ENCODE measurements around the gene MTCL1. TPM values are rescaled to one million over a fixed set of nuclear protein-coding genes. Genes with fewer than 3 reads are reported as not detected.

The MTCL1 gene
- total and polyA plus RNA-seq, 5 donors from 2014 or later = 0.20 TPM; not detected in 4

DNA sequence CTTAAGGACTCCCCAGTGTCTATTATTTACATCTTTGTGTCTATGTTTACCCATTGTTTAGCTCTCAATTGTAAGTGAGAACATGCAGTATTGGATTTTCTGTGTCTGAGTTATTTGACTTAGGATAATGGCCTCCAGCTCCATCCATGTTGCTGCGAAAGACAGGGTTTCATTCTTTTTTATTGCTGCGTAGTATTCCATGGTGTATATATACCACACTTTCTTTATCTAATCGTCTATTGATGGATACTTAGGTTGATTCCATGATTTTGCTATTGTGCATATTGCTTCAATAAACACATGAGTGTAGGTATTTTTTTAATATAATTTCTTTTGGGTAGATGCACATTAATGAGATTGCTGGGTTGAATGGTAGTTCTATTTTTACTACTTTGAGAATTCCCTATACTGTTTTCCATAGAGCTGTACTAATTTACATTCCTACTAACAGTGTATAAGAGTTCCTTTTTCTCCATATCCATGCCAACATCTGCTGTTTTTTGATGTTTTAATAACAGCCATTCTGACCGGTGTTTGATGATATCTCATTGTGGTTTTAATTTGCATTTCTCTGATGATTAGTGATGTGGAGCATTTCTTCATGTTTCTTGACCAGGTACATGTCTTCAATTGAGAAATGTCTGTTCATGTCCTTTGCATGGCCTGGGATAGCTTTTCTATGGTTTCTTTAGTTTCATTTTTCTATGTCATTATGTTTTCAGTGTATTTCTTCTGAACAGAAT is 21.8 kb downstream of the MTCL1 start:
- Histone ChIP-seq H3K36me3 (ENCODE audit: control insufficient read depth, insufficient read depth, low read length) (no peaks in the 10 kb centered on the region), H3K9me3 (ENCODE audit: control insufficient read depth in 2 of 2, low read length in 2 of 2) (no peaks in the 10 kb centered on the region), H3K4me3 (ENCODE audit: low read depth, low read length) (no peak overlapping the region), H3K27ac (ENCODE audit: insufficient read depth, low read length, poor library complexity, severe bottlenecking) (no peak overlapping the region), H3K4me1 (ENCODE audit: control insufficient read depth, insufficient read depth, low read length, poor library complexity, severe bottlenecking) (no peaks in the 10 kb centered on the region), H3K27me3 (ENCODE audit: control insufficient read depth, insufficient read depth, low read length) (no peaks in the 10 kb centered on the region)
- Mint-ChIP-seq H3K27ac (no peak overlapping the region), H3K4me3 (no peak overlapping the region), H3K27me3 (peaks cover 10% of the 10 kb centered on the region), H3K9me3 (peaks cover 0 to 2% (median 0%) of the 10 kb centered on the region in 7 donors), H3K4me1 (peaks cover 0 to 2% (median 0%) of the 10 kb centered on the region in 4 donors), H3K36me3 (no peaks in the 10 kb centered on the region)
- DNase-seq = no peak
- no peak for ATAC-seq (ENCODE audit: low read depth in 2 of 2)

GRCh38 chr18:8730080-8730827 is 24.9 kb downstream of the MTCL1 start:
- Mint-ChIP-seq H3K36me3 (no peaks in the 10 kb centered on the region), H3K9me3 (peaks cover 0 to 2% (median 0%) of the 10 kb centered on the region in 7 donors), H3K4me1 (peaks cover 0 to 2% (median 0%) of the 10 kb centered on the region in 4 donors), H3K4me3 (no peak overlapping the region), H3K27me3 (peaks cover 21% of the 10 kb centered on the region), H3K27ac (no peak overlapping the region)
- no peaks in the 10 kb centered on the region for H3K4me1 ChIP-seq (ENCODE audit: control insufficient read depth, insufficient read depth, low read length, poor library complexity, severe bottlenecking)
- H3K27me3 ChIP-seq (ENCODE audit: control insufficient read depth, insufficient read depth, low read length) = no peaks in the 10 kb centered on the region
- no peaks in the 10 kb centered on the region for H3K36me3 ChIP-seq (ENCODE audit: control insufficient read depth, insufficient read depth, low read length)
- DNase-seq (no peak), ATAC-seq (ENCODE audit: low read depth in 2 of 2) (no peak)
- no peak overlapping the region for H3K4me3 ChIP-seq (ENCODE audit: low read depth, low read length)
- H3K9me3 ChIP-seq (ENCODE audit: control insufficient read depth in 2 of 2, low read length in 2 of 2) = no peaks in the 10 kb centered on the region
- no peak overlapping the region for H3K27ac ChIP-seq (ENCODE audit: insufficient read depth, low read length, poor library complexity, severe bottlenecking)

GRCh38 chr18:8732442-8733360 is 27.3 kb downstream of the MTCL1 start:
- Mint-ChIP-seq H3K4me3 (no peak overlapping the region), H3K36me3 (no peaks in the 10 kb centered on the region), H3K9me3 (no peaks in the 10 kb centered on the region), H3K27me3 (peaks cover 26% of the 10 kb centered on the region), H3K27ac (no peak overlapping the region), H3K4me1 (peaks cover 0 to 2% (median 0%) of the 10 kb centered on the region in 4 donors)
- DNase-seq (no peak), ATAC-seq (ENCODE audit: low read depth in 2 of 2) (no peak)
- H3K27ac ChIP-seq (ENCODE audit: insufficient read depth, low read length, poor library complexity, severe bottlenecking) = no peak overlapping the region
- no peaks in the 10 kb centered on the region for H3K36me3 ChIP-seq (ENCODE audit: control insufficient read depth, insufficient read depth, low read length)
- no peaks in the 10 kb centered on the region for H3K4me1 ChIP-seq (ENCODE audit: control insufficient read depth, insufficient read depth, low read length, poor library complexity, severe bottlenecking)
- no peaks in the 10 kb centered on the region for H3K27me3 ChIP-seq (ENCODE audit: control insufficient read depth, insufficient read depth, low read length)
- no peak overlapping the region for H3K4me3 ChIP-seq (ENCODE audit: low read depth, low read length)
- H3K9me3 ChIP-seq (ENCODE audit: control insufficient read depth in 2 of 2, low read length in 2 of 2) = no peaks in the 10 kb centered on the region

- Histone ChIP-seq H3K4me1 (ENCODE audit: control insufficient read depth, insufficient read depth, low read length, poor library complexity, severe bottlenecking) (no peaks in the 10 kb centered on the region), H3K4me3 (ENCODE audit: low read depth, low read length) (no peak overlapping the region), H3K27me3 (ENCODE audit: control insufficient read depth, insufficient read depth, low read length) (no peaks in the 10 kb centered on the region), H3K36me3 (ENCODE audit: control insufficient read depth, insufficient read depth, low read length) (no peaks in the 10 kb centered on the region), H3K9me3 (ENCODE audit: control insufficient read depth in 2 of 2, low read length in 2 of 2) (no peaks in the 10 kb centered on the region), H3K27ac (ENCODE audit: insufficient read depth, low read length, poor library complexity, severe bottlenecking) (no peak overlapping the region)
- H3K27ac Mint-ChIP-seq = no peak overlapping the region
- no peak for ATAC-seq (ENCODE audit: low read depth in 2 of 2)
- no peaks in the 10 kb centered on the region for H3K4me1 Mint-ChIP-seq
- H3K36me3 Mint-ChIP-seq = no peaks in the 10 kb centered on the region
- no peak for DNase-seq
- peaks cover 31% of the 10 kb centered on the region for H3K27me3 Mint-ChIP-seq
- no peak overlapping the region for H3K4me3 Mint-ChIP-seq
- no peaks in the 10 kb centered on the region for H3K9me3 Mint-ChIP-seq
Measured at GRCh38 chr18:8734496-8734895, 29.1 kb downstream of the MTCL1 start.

DNA sequence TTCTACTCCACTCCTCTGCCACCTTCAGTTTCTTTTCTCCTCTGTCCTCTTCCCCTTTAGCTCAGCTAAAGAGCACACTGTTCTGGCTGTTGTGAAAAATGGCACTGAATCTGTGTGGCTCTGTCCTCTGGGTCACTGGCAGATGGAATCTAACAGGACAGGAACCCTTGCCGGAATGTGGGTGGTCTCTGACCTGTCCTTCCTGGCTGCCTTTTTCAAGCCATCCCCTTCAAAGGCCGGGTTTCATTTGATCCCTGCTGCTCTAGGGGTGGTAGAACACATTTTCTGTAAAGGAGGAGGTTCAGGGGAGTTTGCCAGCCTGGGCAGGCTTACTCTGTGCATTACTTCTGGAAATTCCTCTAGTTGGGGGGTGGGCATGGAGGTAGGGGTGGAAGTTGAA is 29.9 kb downstream of the MTCL1 start:
- Histone ChIP-seq H3K36me3 (ENCODE audit: control insufficient read depth, insufficient read depth, low read length) (no peaks in the 10 kb centered on the region), H3K27ac (ENCODE audit: insufficient read depth, low read length, poor library complexity, severe bottlenecking) (no peak overlapping the region), H3K27me3 (ENCODE audit: control insufficient read depth, insufficient read depth, low read length) (no peaks in the 10 kb centered on the region), H3K4me1 (ENCODE audit: control insufficient read depth, insufficient read depth, low read length, poor library complexity, severe bottlenecking) (no peaks in the 10 kb centered on the region), H3K9me3 (ENCODE audit: control insufficient read depth in 2 of 2, low read length in 2 of 2) (no peaks in the 10 kb centered on the region), H3K4me3 (ENCODE audit: low read depth, low read length) (no peak overlapping the region)
- Mint-ChIP-seq H3K27me3 (peaks cover 31% of the 10 kb centered on the region), H3K27ac (no peak overlapping the region), H3K9me3 (no peaks in the 10 kb centered on the region), H3K36me3 (no peaks in the 10 kb centered on the region), H3K4me3 (no peak overlapping the region), H3K4me1 (no peaks in the 10 kb centered on the region)
- ATAC-seq (ENCODE audit: low read depth in 2 of 2) = no peak
- DNase-seq = no peak

DNA sequence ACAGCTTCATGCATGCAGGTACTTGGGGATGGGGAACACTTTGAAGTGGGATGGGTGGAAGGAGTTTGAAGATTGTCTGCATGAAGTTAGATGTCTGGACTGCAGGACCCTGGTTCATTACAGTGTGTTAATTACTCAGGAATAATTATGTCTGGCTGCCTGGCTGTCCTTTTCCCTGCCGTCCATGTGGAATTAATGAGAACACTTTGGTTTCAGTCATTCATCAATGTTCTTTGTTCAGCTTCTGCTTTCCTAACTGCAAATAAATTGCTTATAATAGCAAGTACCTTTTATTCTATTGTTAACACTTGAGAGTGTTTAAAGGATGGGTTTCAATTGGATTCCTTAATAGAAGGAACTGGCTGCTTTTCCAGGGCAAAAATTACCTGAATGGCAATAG is 35.8 kb downstream of the MTCL1 start:
- Histone ChIP-seq H3K9me3 (ENCODE audit: control insufficient read depth in 2 of 2, low read length in 2 of 2) (peaks cover 0 to 12% of the 10 kb centered on the region in 2 experiments), H3K4me3 (ENCODE audit: low read depth, low read length) (no peak overlapping the region), H3K27ac (ENCODE audit: insufficient read depth, low read length, poor library complexity, severe bottlenecking) (no peak overlapping the region), H3K36me3 (ENCODE audit: control insufficient read depth, insufficient read depth, low read length) (no peaks in the 10 kb centered on the region), H3K4me1 (ENCODE audit: control insufficient read depth, insufficient read depth, low read length, poor library complexity, severe bottlenecking) (peaks cover 13% of the 10 kb centered on the region), H3K27me3 (ENCODE audit: control insufficient read depth, insufficient read depth, low read length) (no peaks in the 10 kb centered on the region)
- H3K36me3 Mint-ChIP-seq = no peaks in the 10 kb centered on the region
- DNase-seq (no peak), ATAC-seq (ENCODE audit: low read depth in 2 of 2) (no peak)
- H3K27me3 Mint-ChIP-seq = peaks cover 19% of the 10 kb centered on the region
- peaks cover 18 to 36% (median 23%) of the 10 kb centered on the region in 4 donors for H3K4me1 Mint-ChIP-seq
- H3K4me3 Mint-ChIP-seq = no peak overlapping the region
- peaks cover 0 to 12% (median 2%) of the 10 kb centered on the region in 7 donors for H3K9me3 Mint-ChIP-seq
- H3K27ac Mint-ChIP-seq = no peak overlapping the region

- H3K27me3 Mint-ChIP-seq = peaks cover 17% of the 10 kb centered on the region
- no peak for ATAC-seq (ENCODE audit: low read depth in 2 of 2)
- no peak overlapping the region for H3K4me3 Mint-ChIP-seq
- H3K27ac ChIP-seq (ENCODE audit: insufficient read depth, low read length, poor library complexity, severe bottlenecking) = no peak overlapping the region
- H3K4me1 Mint-ChIP-seq = peaks cover 18 to 40% (median 23%) of the 10 kb centered on the region in 4 donors
- peaks cover 0 to 12% (median 2%) of the 10 kb centered on the region in 7 donors for H3K9me3 Mint-ChIP-seq
- no peaks in the 10 kb centered on the region for H3K36me3 ChIP-seq (ENCODE audit: control insufficient read depth, insufficient read depth, low read length)
- DNase-seq = no peak
- peaks cover 0 to 12% of the 10 kb centered on the region in 2 experiments for H3K9me3 ChIP-seq (ENCODE audit: control insufficient read depth in 2 of 2, low read length in 2 of 2)
- H3K4me3 ChIP-seq (ENCODE audit: low read depth, low read length) = no peak overlapping the region
- peaks cover 13% of the 10 kb centered on the region for H3K4me1 ChIP-seq (ENCODE audit: control insufficient read depth, insufficient read depth, low read length, poor library complexity, severe bottlenecking)
- no peaks in the 10 kb centered on the region for H3K27me3 ChIP-seq (ENCODE audit: control insufficient read depth, insufficient read depth, low read length)
- H3K36me3 Mint-ChIP-seq = no peaks in the 10 kb centered on the region
- H3K27ac Mint-ChIP-seq = no peak overlapping the region
Measured at GRCh38 chr18:8741532-8741931, 36.2 kb downstream of the MTCL1 start.

Measured in CD4-positive, CD25-positive, alpha-beta regulatory T cell (primary cell).